HTERT RPE-1 (cell line): ENCODE measurements around the gene BAIAP3.
"Not testable (repeated sequence)": the region's sequence is repeated elsewhere in the genome, so short reads cannot be mapped to it uniquely, and the experiment has no call there.

Experiments used
- in situ Hi-C: fragments of 300-500 bp; cut with MboI; formaldehyde crosslinking; loops from 4 replicates; pipeline ENCODE4 v1.14.3; 2020; ENCODE audit warnings: low sequenced_read_pairs

BAIAP3 gene

GRCh38 chr16:1333149-1333812 lies at the start of gene BAIAP3:
Gene BAIAP3 (plus strand): TSS chr16:1333645. CDS start chr16:1338550, 4,905 bp downstream.
- in situ Hi-C loops = no loop called here

GRCh38 chr16:1283996-1284616 lies 49.3 kb upstream of the BAIAP3 start:
- in situ Hi-C loops = no loop called here

- in situ Hi-C loops = no loop called here
Observed at GRCh38 chr16:1285669-1286512, 47.6 kb upstream of the BAIAP3 start.

GRCh38 chr16:1286513-1287094 lies 46.8 kb upstream of the BAIAP3 start:
- in situ Hi-C loops = no loop called here

- in situ Hi-C loops = no loop called here
Observed at GRCh38 chr16:1287982-1288670, 45.3 kb upstream of the BAIAP3 start.

- in situ Hi-C loops = no loop called here
Observed at GRCh38 chr16:1288813-1289476, 44.5 kb upstream of the BAIAP3 start.

GRCh38 chr16:1289477-1289866 lies 44.0 kb upstream of the BAIAP3 start:
- in situ Hi-C loops = no loop called here

- in situ Hi-C loops = no loop called here
Observed at GRCh38 chr16:1290063-1290501, 43.4 kb upstream of the BAIAP3 start.

- in situ Hi-C loops = no loop called here
Observed at GRCh38 chr16:1290860-1291575, 42.4 kb upstream of the BAIAP3 start.

- in situ Hi-C loops = no loop called here
Observed at GRCh38 chr16:1291576-1291974, 41.9 kb upstream of the BAIAP3 start.

- in situ Hi-C loops = not testable (repeated sequence)
Observed at GRCh38 chr16:1292208-1292607, 41.2 kb upstream of the BAIAP3 start.

- in situ Hi-C loops = not testable (repeated sequence)
Observed at GRCh38 chr16:1292808-1293207, 40.6 kb upstream of the BAIAP3 start.

GRCh38 chr16:1293921-1294656 lies 39.4 kb upstream of the BAIAP3 start:
- in situ Hi-C loops = no loop called here

GRCh38 chr16:1295465-1295864 lies 38.0 kb upstream of the BAIAP3 start:
- in situ Hi-C loops = no loop called here

GRCh38 chr16:1296688-1297017 lies 36.8 kb upstream of the BAIAP3 start:
- in situ Hi-C loops = not testable (repeated sequence)

- in situ Hi-C loops = no loop called here
Observed at GRCh38 chr16:1297018-1297696, 36.3 kb upstream of the BAIAP3 start.

GRCh38 chr16:1298406-1298805 lies 35.0 kb upstream of the BAIAP3 start:
- in situ Hi-C loops = no loop called here

GRCh38 chr16:1299012-1299867 lies 34.2 kb upstream of the BAIAP3 start:
- in situ Hi-C loops = no loop called here
